Smooth muscle cell (in vitro differentiated cells): ENCODE data around the gene ROBO1. TPM values are rescaled to one million over a fixed set of nuclear protein-coding genes. Genes with fewer than 3 reads are reported as not detected.

Source experiments
- DNase-seq: peaks from one replicate; lab custom pipeline; 2025; ENCODE audit not compliant: unreplicated experiment; lab: John Stamatoyannopoulos, UW
- H2AFZ ChIP-seq: fragments of 200-600 bp; sonication (generic); 2 replicates; pipeline ENCODE4 v1.6.0; 2016; ENCODE audit warnings: antibody characterized with exemption, low read depth, mild to moderate bottlenecking
- H3F3A ChIP-seq: fragments of 200-600 bp; sonication (generic); 2 replicates; pipeline ENCODE4 v1.6.0; 2017; ENCODE audit warnings: antibody characterized with exemption, low read depth
- H3K27ac ChIP-seq: fragments of 200-600 bp; sonication (generic); 2 replicates; pipeline ENCODE4 v1.5.1; 2016; ENCODE audit warnings: low read depth, mild to moderate bottlenecking
- H3K27me3 ChIP-seq: fragments of 200-600 bp; sonication (generic); 2 replicates; pipeline ENCODE4 v1.6.1; 2016; ENCODE audit warnings: low read depth, mild to moderate bottlenecking
- H3K36me3 ChIP-seq: fragments of 200-600 bp; sonication (generic); 2 replicates; pipeline ENCODE4 v1.5.1; 2016; ENCODE audit warnings: low read depth
- H3K4me1 ChIP-seq: fragments of 200-600 bp; sonication (generic); 2 replicates; pipeline ENCODE4 v1.5.1; 2016; ENCODE audit warnings: low read depth
- H3K4me2 ChIP-seq: fragments of 200-600 bp; sonication (generic); 2 replicates; pipeline ENCODE4 v1.6.0; 2016; ENCODE audit warnings: mild to moderate bottlenecking
- H3K4me3 ChIP-seq: fragments of 200-600 bp; sonication (generic); 2 replicates; pipeline ENCODE4 v1.5.1; 2016; ENCODE audit warnings: mild to moderate bottlenecking
- H3K79me2 ChIP-seq: fragments of 200-600 bp; sonication (generic); 2 replicates; pipeline ENCODE4 v1.6.0; 2016; ENCODE audit warnings: low read depth, mild to moderate bottlenecking
- H3K9ac ChIP-seq: fragments of 200-600 bp; sonication (generic); 2 replicates; pipeline ENCODE4 v1.6.0; 2016; ENCODE audit warnings: low read depth
- H3K9me3 ChIP-seq: fragments of 200-600 bp; sonication (generic); replicated peaks from 2 replicates; pipeline ENCODE4 v1.5.1; 2016; ENCODE audit warnings: low read depth
- H4K20me1 ChIP-seq: fragments of 200-600 bp; sonication (generic); 2 replicates; pipeline ENCODE4 v1.6.0; 2016; ENCODE audit warnings: low read depth
- CTCF ChIP-seq: fragments of 200-600 bp; sonication (generic); IDR thresholded peaks from 2 replicates; pipeline ENCODE4 v1.5.1; 2017; ENCODE audit warnings: borderline replicate concordance, mild to moderate bottlenecking, antibody characterized with exemption; ENCODE audit not compliant: insufficient read depth, poor library complexity, severe bottlenecking
- WGBS: methylation state at CpG from one replicate; pipeline ENCODE4 v1.1.7; 2016; ENCODE audit warnings: low lambda C conversion rate; 5-methylcytosine and 5-hydroxymethylcytosine counted together
- polyA plus RNA-seq: library from polyadenylated mRNA; unstranded; fragments of >200 nt; fragmentation: Nextera tagmentation; extraction: Ambion mirVana; gene quantifications from 2 replicates; pipeline ENCODE4 v1.2.1, GENCODE V29; 2016
- total RNA-seq: library from RNA; depleted of rRNA; stranded (reverse); fragments of >200 nt; gene quantifications from 2 replicates; pipeline ENCODE4 v1.2.3, GENCODE V29; 2014

ROBO1 gene
- total and polyA plus RNA-seq, 2 experiments from 2014 or later, result 30.5 to 79.5 TPM

DNA sequence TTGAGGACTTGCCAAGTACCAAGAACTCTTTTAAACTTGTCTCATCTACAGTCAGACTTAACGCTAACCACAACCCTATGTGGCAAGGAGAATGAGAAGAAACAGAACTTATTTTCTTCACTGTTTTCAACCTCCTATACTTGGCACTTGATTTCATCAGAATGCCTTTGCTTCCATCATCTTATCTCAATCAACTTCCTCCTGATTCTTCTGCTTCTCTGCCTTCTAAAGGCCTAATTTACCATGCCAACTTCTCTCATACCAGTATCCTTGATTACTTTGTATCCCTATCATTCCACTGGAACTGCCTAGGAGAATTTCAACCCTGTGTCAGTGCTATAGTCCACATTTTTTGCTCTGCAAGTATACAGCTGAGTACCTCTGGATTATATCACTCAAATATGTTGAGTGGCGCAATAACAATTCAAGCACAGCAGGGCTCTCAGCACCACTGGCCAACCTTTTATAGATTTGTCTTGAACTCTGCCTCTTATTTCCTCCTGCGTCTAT lies 413.6 kb downstream of the ROBO1 start:
- H3K4me1 ChIP-seq, result no peaks in the 10 kb centered on the region
- no peaks in the 10 kb centered on the region for H3K36me3 ChIP-seq
- H3K27me3 ChIP-seq, result no peaks in the 10 kb centered on the region
- DNase-seq, result no peak
- H3K27ac ChIP-seq, result no peak overlapping the region
- H3K9me3 ChIP-seq, result no peaks in the 10 kb centered on the region
- no peak overlapping the region for H3K4me2 ChIP-seq
- no peak overlapping the region for H3K4me3 ChIP-seq
- H3K79me2 ChIP-seq, result no peaks in the 10 kb centered on the region
- no peak for TF ChIP-seq CTCF
- 73% methylated on average over 3 of the region's 3 CpGs for WGBS
- H3F3A ChIP-seq, result no peaks in the 10 kb centered on the region
- H3K9ac ChIP-seq, result no peak overlapping the region
- H2AFZ ChIP-seq, result peak overlapping the region; percentile 29
- H4K20me1 ChIP-seq, result no peaks in the 10 kb centered on the region

GRCh38 chr3:79351699-79352098 lies 416.1 kb downstream of the ROBO1 start:
- no peaks in the 10 kb centered on the region for H3K9me3 ChIP-seq
- 73% methylated on average over 2 of the region's 2 CpGs for WGBS

GRCh38 chr3:79344876-79345871 lies 422.6 kb downstream of the ROBO1 start:
- H3K9me3 ChIP-seq, result no peaks in the 10 kb centered on the region
- TF ChIP-seq CTCF, result no peak
- no peak overlapping the region for H3K27ac ChIP-seq
- DNase-seq, result no peak
- 30% methylated on average over 4 of the region's 4 CpGs for WGBS
- H3K4me2 ChIP-seq, result no peak overlapping the region
- no peak overlapping the region for H2AFZ ChIP-seq
- H3K36me3 ChIP-seq, result no peaks in the 10 kb centered on the region
- H3K27me3 ChIP-seq, result no peaks in the 10 kb centered on the region
- H3K4me1 ChIP-seq, result no peaks in the 10 kb centered on the region
- H3K79me2 ChIP-seq, result no peaks in the 10 kb centered on the region
- no peaks in the 10 kb centered on the region for H3F3A ChIP-seq
- H4K20me1 ChIP-seq, result no peaks in the 10 kb centered on the region
- no peak overlapping the region for H3K9ac ChIP-seq
- H3K4me3 ChIP-seq, result no peak overlapping the region

More at GRCh38 chr3:79351699-79352098, 416.1 kb downstream of the ROBO1 start:
- TF ChIP-seq CTCF, result no peak
- H3K4me2 ChIP-seq, result peak overlapping the region; percentile 29
- H3K79me2 ChIP-seq, result no peaks in the 10 kb centered on the region
- H3K4me1 ChIP-seq, result no peaks in the 10 kb centered on the region
- H3K27me3 ChIP-seq, result no peaks in the 10 kb centered on the region
- H3K4me3 ChIP-seq, result no peak overlapping the region
- no peaks in the 10 kb centered on the region for H3F3A ChIP-seq
- DNase-seq, result no peak
- H2AFZ ChIP-seq, result no peak overlapping the region
- H3K36me3 ChIP-seq, result no peaks in the 10 kb centered on the region
- no peaks in the 10 kb centered on the region for H4K20me1 ChIP-seq
- H3K27ac ChIP-seq, result no peak overlapping the region
- no peak overlapping the region for H3K9ac ChIP-seq
